ENCODE measurements around the gene NINJ1. TPM values are rescaled to one million over a fixed set of nuclear protein-coding genes. Genes with fewer than 3 reads are reported as not detected.

NINJ1 gene
- total RNA-seq, 1 donor from 2014 or later = 21.6 TPM

DNA sequence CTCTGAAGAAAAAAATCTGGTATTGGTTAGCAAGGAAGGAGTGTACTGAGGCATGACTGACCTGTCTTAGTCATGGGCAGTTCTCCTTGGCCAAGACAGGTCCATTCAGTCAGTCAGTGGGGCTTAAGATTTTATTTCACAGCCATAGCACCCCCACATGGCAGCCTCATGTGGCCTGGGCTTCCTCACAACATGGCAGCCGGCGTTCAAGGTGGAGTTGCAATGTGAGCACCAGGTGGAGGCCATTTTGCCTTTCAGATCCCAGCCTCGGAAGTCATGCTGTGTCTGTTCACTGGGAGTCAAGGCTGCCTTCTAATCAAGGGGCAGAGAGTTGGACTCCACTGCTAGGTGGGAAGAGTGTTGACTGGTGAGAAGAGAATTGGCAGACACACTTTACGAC lies 48.4 kb downstream of the NINJ1 start:
- no peak for DNase-seq (ENCODE audit: extremely low spot score, unreplicated experiment)
- Mint-ChIP-seq H3K27me3 (no peaks in the 10 kb centered on the region), H3K4me3 (no peak overlapping the region), H3K4me1 (ENCODE audit: unreplicated experiment) (peaks cover 13% of the 10 kb centered on the region), H3K9me3 (peaks cover 3% of the 10 kb centered on the region), H3K27ac (no peak overlapping the region), H3K36me3 (no peaks in the 10 kb centered on the region)
- TF ChIP-seq, protein P1, sequence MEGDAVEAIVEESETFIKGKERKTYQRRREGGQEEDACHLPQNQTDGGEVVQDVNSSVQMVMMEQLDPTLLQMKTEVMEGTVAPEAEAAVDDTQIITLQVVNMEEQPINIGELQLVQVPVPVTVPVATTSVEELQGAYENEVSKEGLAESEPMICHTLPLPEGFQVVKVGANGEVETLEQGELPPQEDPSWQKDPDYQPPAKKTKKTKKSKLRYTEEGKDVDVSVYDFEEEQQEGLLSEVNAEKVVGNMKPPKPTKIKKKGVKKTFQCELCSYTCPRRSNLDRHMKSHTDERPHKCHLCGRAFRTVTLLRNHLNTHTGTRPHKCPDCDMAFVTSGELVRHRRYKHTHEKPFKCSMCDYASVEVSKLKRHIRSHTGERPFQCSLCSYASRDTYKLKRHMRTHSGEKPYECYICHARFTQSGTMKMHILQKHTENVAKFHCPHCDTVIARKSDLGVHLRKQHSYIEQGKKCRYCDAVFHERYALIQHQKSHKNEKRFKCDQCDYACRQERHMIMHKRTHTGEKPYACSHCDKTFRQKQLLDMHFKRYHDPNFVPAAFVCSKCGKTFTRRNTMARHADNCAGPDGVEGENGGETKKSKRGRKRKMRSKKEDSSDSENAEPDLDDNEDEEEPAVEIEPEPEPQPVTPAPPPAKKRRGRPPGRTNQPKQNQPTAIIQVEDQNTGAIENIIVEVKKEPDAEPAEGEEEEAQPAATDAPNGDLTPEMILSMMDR (conservative IDR thresholded peaks at IDR 0.05) = no peak

DNA sequence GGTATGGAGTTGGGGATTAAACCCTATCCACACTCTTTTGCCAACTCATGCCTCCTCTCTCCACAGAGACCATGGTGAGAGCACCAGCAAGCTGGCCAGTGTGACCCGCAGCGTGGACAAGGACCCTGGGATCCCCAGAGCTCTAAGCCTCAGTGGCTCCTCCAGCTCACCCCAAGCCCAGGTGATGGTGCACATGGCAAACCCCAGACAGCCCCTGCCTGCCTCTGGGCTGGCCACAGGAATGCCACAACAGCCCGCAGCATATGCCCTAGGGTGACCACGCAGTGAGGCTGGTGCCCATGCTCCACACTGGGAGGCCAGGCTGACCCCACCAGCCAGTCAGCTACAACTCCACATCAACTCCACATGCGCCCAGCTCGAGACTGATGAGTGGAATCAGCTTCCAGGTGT lies 49.6 kb downstream of the NINJ1 start:
- Mint-ChIP-seq H3K36me3 (no peaks in the 10 kb centered on the region), H3K27me3 (no peaks in the 10 kb centered on the region), H3K4me1 (ENCODE audit: unreplicated experiment) (peaks cover 9% of the 10 kb centered on the region), H3K4me3 (no peak overlapping the region), H3K27ac (no peak overlapping the region), H3K9me3 (peaks cover 3% of the 10 kb centered on the region)
- TF ChIP-seq, protein P1 (conservative IDR thresholded peaks at IDR 0.05) = no peak
- DNase-seq (ENCODE audit: extremely low spot score, unreplicated experiment) = no peak

DNA sequence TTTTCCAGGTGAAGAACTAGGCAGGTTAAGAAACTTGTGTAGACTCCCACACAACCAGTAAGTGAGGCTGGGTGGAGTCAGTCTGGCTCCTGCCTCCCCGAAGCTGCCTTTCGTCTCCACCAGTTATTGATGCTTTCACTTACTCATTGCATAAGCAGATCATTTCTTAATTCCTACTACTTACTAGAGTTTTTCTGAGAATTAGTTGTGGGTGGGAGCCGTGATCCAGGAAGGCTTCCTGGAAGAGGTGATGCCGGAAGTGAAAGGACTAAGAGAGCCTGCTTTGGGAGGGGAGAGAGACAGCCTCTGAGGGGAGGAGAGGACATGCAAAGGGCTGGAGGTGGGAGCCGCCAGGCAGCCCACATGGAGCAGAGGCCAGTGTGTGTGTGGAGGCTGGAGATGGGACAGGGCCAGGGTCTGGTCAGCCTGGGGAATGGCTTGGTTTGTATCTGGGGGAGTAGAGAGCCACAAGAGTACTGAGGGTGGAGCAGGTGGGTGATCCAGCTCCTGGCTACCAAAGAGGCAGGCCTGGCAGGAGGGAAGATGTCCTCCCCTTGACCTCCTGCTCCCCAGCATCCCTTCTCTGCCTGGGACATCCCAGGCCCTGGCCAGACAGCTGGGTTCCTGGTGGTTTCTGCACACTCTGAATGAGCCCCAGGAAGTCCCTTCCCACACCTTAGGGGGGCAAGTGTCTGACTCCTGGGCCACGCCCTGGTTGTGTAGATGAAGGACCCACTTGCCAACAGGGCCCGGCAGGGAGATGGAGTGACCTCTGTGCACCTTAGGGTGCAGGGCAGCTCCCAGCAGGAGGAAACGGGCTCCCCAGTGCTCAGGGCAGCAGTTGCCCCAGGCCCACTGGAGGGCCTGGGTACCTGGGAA lies 50.2 kb downstream of the NINJ1 start:
- no peak for DNase-seq (ENCODE audit: extremely low spot score, unreplicated experiment)
- TF ChIP-seq, protein P1 (conservative IDR thresholded peaks at IDR 0.05) = no peak
- Mint-ChIP-seq H3K4me3 (no peak overlapping the region), H3K27ac (no peak overlapping the region), H3K4me1 (ENCODE audit: unreplicated experiment) (peaks cover 9% of the 10 kb centered on the region), H3K27me3 (no peaks in the 10 kb centered on the region), H3K9me3 (peaks cover 3% of the 10 kb centered on the region), H3K36me3 (no peaks in the 10 kb centered on the region)

DNA sequence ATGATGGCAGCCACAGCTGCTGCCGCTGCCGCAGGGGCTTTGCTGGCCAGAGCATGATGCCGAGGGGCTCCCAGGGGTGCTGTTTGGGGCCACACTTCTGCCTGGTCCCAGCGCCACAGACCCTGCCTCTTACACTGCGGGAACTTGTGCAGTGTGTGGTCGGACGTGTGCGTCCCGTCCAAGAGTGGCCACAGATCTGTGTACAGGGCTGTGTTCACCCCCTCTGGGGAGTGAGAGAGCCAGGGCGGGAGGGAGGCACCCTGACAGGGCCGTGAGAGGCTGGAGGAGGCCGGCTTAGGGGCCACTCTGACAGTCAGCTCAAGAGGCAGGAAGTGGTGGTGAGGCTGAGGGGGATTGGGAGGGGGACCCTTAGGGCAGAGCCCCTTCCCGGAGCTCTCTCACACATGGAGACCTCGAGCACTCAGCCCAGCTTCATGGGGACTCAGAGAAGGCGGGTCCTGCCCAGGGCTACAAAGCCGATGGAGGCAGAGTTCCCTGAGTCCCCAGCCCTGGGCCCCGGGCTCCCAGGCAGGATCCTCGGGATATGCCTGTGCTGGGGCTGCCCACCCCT lies 51.1 kb downstream of the NINJ1 start:
- no peaks in the 10 kb centered on the region for H3K36me3 Mint-ChIP-seq
- no peak overlapping the region for H3K27ac Mint-ChIP-seq
- DNase-seq (ENCODE audit: extremely low spot score, unreplicated experiment) = no peak

DNA sequence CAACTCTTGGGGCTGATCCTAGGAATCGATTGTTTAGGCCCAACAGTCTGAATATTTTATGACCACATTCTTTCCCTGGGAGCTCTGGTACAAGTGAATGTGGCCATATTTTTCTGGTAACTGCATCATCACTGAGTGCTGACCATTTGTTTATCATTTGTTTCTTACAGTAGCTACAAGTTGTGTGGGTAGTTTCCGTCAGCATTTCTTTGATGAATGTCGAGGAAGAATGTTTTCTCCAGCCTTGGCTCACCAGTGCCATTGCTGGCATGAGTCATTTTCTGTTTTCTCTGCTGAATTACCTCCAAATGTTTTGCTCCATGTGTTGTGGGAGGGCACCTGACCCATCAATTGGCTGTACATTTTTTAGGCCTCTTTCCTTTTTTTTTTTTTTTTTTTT lies 52.1 kb downstream of the NINJ1 start:
- no peaks in the 10 kb centered on the region for H3K36me3 Mint-ChIP-seq
- no peak overlapping the region for H3K27ac Mint-ChIP-seq
- no peak overlapping the region for H3K4me3 Mint-ChIP-seq
- no peaks in the 10 kb centered on the region for H3K27me3 Mint-ChIP-seq
- peaks cover 9% of the 10 kb centered on the region for H3K4me1 Mint-ChIP-seq (ENCODE audit: unreplicated experiment)
- peaks cover 3% of the 10 kb centered on the region for H3K9me3 Mint-ChIP-seq
- DNase-seq (ENCODE audit: extremely low spot score, unreplicated experiment) = no peak
- TF ChIP-seq, protein P1 (conservative IDR thresholded peaks at IDR 0.05) = no peak

More for the DNA sequence above, 51.1 kb downstream of the NINJ1 start:
- H3K4me1 Mint-ChIP-seq (ENCODE audit: unreplicated experiment) = peaks cover 9% of the 10 kb centered on the region
- H3K27me3 Mint-ChIP-seq = no peaks in the 10 kb centered on the region
- peaks cover 3% of the 10 kb centered on the region for H3K9me3 Mint-ChIP-seq
- TF ChIP-seq, protein P1 (conservative IDR thresholded peaks at IDR 0.05) = no peak
- no peak overlapping the region for H3K4me3 Mint-ChIP-seq

Data from type B pancreatic cell (in vitro differentiated cells).